GM18526 (cell line): ENCODE data around the gene DPP9.

Experiments used
- POLR2A ChIP-seq: IDR thresholded peaks from 3 replicates; pipeline ENCODE4 v1.6.1; 2011; ENCODE audit not compliant: insufficient read length; ENCODE audit errors: extremely low read depth

Gene DPP9

GRCh38 chr19:4723595-4724514, at the start of gene DPP9:
Gene DPP9 (minus strand): TSS chr19:4723842. CDS start chr19:4719906, 3,936 bp downstream.
- TF ChIP-seq POLR2A = peak; percentile 26

GRCh38 chr19:4773047-4773640, 49.5 kb upstream of the DPP9 start:
- no peak for TF ChIP-seq POLR2A

- TF ChIP-seq POLR2A = no peak
Observed at GRCh38 chr19:4772566-4772965, 48.9 kb upstream of the DPP9 start.

GRCh38 chr19:4768934-4769777, 45.5 kb upstream of the DPP9 start:
- no peak for TF ChIP-seq POLR2A

- no peak for TF ChIP-seq POLR2A
Observed at GRCh38 chr19:4764393-4764660, 40.7 kb upstream of the DPP9 start.

- TF ChIP-seq POLR2A = no peak
Observed at GRCh38 chr19:4763021-4763420, 39.4 kb upstream of the DPP9 start.

GRCh38 chr19:4760285-4760650, 36.6 kb upstream of the DPP9 start:
- no peak for TF ChIP-seq POLR2A

- no peak for TF ChIP-seq POLR2A
Observed at GRCh38 chr19:4759388-4760284, 36.0 kb upstream of the DPP9 start.

GRCh38 chr19:4758659-4759058, 35.0 kb upstream of the DPP9 start:
- no peak for TF ChIP-seq POLR2A

- TF ChIP-seq POLR2A = no peak
Observed at GRCh38 chr19:4758082-4758481, 34.4 kb upstream of the DPP9 start.

- TF ChIP-seq POLR2A = no peak
Observed at GRCh38 chr19:4755459-4755858, 31.8 kb upstream of the DPP9 start.

GRCh38 chr19:4754248-4754647, 30.6 kb upstream of the DPP9 start:
- no peak for TF ChIP-seq POLR2A

GRCh38 chr19:4749870-4750590, 26.4 kb upstream of the DPP9 start:
- no peak for TF ChIP-seq POLR2A

GRCh38 chr19:4748589-4748988, 24.9 kb upstream of the DPP9 start:
- no peak for TF ChIP-seq POLR2A
